ENCODE data around the gene COL17A1.

- TF ChIP-seq CTCF (conservative IDR thresholded peaks at IDR 0.05; ENCODE audit: low read depth in 2 of 2), result no peak
- no peak for TF ChIP-seq POLR2AphosphoS5 (IDR thresholded peaks at IDR 0.05; ENCODE audit: low read depth)
- TF ChIP-seq REST (IDR thresholded peaks at IDR 0.05; ENCODE audit: unreplicated experiment), result no peak
Observed at GRCh38 chr10:103983367-103983911, 102.2 kb downstream of the COL17A1 start.
